ENCODE data around the gene CELA1.

DNA sequence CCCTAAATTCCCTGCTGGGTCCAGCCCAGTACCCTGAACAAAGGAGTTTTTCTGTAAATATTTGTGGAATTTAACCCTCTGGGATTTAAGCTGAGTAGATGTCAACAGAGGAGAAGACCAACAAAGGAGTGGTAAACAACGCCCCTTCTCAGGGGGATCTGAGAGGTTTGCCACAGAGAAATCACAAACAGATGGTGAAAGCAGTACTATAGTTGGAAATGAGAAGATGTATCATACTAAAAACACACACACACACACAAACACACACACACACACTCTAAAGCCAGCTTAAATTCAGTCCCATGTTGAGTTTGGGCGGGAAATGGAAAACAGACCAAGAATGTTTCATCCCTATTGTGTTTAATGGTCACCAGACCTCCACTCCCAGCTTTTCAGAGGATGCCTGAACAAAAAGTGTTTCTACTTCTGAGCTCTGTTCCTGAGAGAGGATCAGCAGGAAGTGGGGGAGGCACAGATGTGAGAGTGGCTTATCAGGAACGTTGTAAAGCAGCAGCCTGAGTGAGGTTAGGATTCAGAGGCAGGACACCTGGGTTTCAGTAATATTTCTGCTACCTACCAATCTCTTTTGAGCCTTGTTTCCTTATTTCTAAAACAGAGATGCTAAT, 25.7 kb downstream of the CELA1 start:
- TF ChIP-seq ZNF274 (IDR thresholded peaks at IDR 0.05; ENCODE audit: low read depth, low read length), result no peak
- no peak for TF ChIP-seq YY1 (IDR thresholded peaks at IDR 0.05; ENCODE audit: insufficient read depth, insufficient read length)

Data from NT2/D1 (cell line).